NT2/D1 (cell line): ENCODE data around the gene PPIH.

ENCODE experiments used
- SUZ12 ChIP-seq: IDR thresholded peaks from 2 replicates; pipeline ENCODE4 v1.6.1; 2011; ENCODE audit not compliant: insufficient read length, insufficient read depth; ENCODE audit errors: extremely low read depth
- YY1 ChIP-seq: IDR thresholded peaks from 2 replicates; pipeline ENCODE4 v1.6.1; 2011; ENCODE audit not compliant: insufficient read length, insufficient read depth
- ZNF274 ChIP-seq: IDR thresholded peaks from 2 replicates; pipeline ENCODE4 v1.6.1; 2011; ENCODE audit warnings: mild to moderate bottlenecking, low read depth, low read length

GRCh38 chr1:42680055-42680454, 21.8 kb downstream of the PPIH start:
- TF ChIP-seq YY1 (no peak), ZNF274 (no peak), SUZ12 (no peak)
